Measurements from ENCODE around the gene PHF12.

PHF12 gene

GRCh38 chr17:28968231-28968913 is 17.1 kb upstream of the PHF12 start:
- TF ChIP-seq ZNF274 (IDR thresholded peaks at IDR 0.05; ENCODE audit: low read depth, low read length): no peak
- no peak overlapping the region for H3K4me3 ChIP-seq (ENCODE audit: low read length)

GRCh38 chr17:28967221-28968135 is 16.2 kb upstream of the PHF12 start:
- no peak overlapping the region for H3K4me3 ChIP-seq (ENCODE audit: low read length)
- no peak for TF ChIP-seq ZNF274 (IDR thresholded peaks at IDR 0.05; ENCODE audit: low read depth, low read length)

DNA sequence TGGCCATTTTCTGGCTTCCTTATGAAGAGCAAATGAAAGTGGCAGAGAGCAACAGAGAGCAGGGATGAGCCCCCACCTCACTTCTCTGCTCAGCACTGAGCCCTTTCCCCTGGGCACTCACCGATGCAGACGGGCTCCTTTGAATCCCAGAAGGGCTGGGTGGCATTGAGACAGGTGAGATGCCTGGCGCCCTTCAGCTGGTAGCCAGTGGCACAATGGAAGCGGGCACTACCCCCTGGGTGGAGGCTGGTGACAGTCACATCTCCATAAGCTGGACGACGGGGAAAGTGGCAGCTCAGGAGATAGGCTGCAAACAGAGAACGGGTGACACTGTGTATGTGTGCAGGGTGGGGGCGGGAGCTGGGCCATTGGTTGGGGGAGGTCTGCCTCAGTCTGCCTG is 12.5 kb upstream of the PHF12 start:
- H3K4me3 ChIP-seq (ENCODE audit: low read length): no peak overlapping the region
- no peak for TF ChIP-seq ZNF274 (IDR thresholded peaks at IDR 0.05; ENCODE audit: low read depth, low read length)

GRCh38 chr17:28963055-28963611 is 11.8 kb upstream of the PHF12 start:
- no peak overlapping the region for H3K4me3 ChIP-seq (ENCODE audit: low read length)
- TF ChIP-seq ZNF274 (IDR thresholded peaks at IDR 0.05; ENCODE audit: low read depth, low read length): no peak

GRCh38 chr17:28961391-28961790 is 10.1 kb upstream of the PHF12 start:
- TF ChIP-seq ZNF274 (IDR thresholded peaks at IDR 0.05; ENCODE audit: low read depth, low read length): no peak

GRCh38 chr17:28960256-28961061 is 9.1 kb upstream of the PHF12 start:
- TF ChIP-seq ZNF274 (IDR thresholded peaks at IDR 0.05; ENCODE audit: low read depth, low read length): no peak
- H3K4me3 ChIP-seq (ENCODE audit: low read length): no peak overlapping the region

More at GRCh38 chr17:28961391-28961790, 10.1 kb upstream of the PHF12 start:
- no peak overlapping the region for H3K4me3 ChIP-seq (ENCODE audit: low read length)

GRCh38 chr17:28959471-28959871 is 8.2 kb upstream of the PHF12 start:
- TF ChIP-seq ZNF274 (IDR thresholded peaks at IDR 0.05; ENCODE audit: low read depth, low read length): no peak
- H3K4me3 ChIP-seq (ENCODE audit: low read length): no peak overlapping the region

DNA sequence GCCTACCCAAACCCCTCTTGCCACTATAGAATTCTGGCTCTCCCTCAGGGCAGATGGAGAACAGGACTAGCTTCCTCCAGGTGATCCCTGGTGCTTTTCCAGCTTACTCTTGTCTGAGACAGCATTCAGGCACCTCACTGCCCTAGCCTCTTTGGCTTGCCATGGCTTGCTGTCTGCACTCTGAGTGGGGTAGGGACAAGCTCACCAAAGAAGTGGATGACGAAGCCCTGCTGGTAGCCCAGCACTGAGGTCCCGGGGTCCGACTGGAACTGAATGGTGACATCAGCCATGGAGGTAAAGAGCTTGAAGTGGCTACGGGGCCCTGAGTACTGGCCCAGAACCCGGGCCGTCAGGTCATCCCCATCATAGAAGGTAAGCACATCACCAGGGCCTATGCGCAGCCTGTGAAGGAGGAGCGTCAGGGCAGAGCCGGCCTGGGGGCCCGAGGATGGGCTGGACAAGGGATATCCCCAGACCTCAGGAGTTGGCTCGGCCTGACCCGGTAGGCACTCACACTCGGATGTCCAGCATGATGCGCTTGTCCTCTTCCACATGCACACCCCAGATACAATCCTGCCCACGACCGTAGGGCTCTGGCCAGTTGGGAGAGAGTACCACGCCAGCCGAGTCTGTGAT is 7.6 kb upstream of the PHF12 start:
- H3K4me3 ChIP-seq (ENCODE audit: low read length): no peak overlapping the region
- no peak for TF ChIP-seq ZNF274 (IDR thresholded peaks at IDR 0.05; ENCODE audit: low read depth, low read length)

GRCh38 chr17:28957992-28958355 is 6.7 kb upstream of the PHF12 start:
- TF ChIP-seq ZNF274 (IDR thresholded peaks at IDR 0.05; ENCODE audit: low read depth, low read length): no peak
- no peak overlapping the region for H3K4me3 ChIP-seq (ENCODE audit: low read length)

DNA sequence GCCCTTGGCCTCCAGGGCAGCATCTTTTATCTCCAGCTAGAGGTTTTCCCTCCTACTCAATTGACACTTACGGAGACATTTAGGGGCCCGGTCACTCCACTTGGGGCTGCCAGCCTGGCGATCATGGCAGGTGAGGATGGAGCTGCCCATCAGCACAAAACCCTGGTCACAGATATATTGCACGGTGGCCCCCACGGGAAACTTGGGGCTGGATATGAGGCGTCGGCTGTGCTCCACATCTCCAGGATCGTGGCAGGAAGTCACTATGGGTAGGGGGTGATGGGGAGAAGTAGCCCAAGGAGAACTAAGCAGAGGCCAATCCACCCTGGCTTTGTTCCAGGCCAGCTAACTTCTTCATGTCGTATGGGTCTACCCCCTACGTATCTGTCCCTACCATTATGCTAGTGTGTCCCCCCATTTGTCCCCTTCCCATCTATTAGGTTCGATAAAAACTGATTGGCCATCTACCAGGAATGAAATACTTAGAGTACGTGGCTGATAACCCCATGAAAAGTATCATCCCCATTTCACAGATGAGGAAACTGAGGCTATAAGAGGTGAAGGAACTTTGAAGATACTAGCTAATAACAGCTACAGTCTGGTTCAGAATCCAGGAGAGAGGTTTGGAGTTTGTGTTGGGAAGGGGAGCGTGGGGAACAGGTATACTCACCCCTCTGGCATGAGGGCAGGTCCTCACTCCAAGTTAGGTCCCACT is 6.1 kb upstream of the PHF12 start:
- no peak overlapping the region for H3K4me3 ChIP-seq (ENCODE audit: low read length)
- TF ChIP-seq ZNF274 (IDR thresholded peaks at IDR 0.05; ENCODE audit: low read depth, low read length): no peak

DNA sequence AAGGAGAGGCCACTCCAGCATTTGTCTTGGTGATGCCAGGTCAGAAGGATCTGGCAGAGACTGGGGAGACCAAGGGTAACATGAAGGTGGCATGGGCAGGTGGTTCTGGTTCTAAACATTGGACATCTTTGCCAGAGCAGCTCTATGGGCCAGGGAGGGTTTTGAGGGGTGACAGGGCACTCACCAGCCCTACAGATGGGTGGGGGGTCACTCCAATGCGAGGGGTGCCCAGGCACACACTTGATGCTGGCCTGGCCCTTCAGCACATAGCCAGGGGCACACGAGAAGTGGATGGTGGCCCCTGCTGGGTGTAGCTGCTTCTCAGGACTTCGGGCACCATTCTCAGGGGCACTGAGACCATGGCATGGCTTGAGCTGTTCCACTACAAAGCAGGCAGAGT is 5.5 kb upstream of the PHF12 start:
- no peak overlapping the region for H3K4me3 ChIP-seq (ENCODE audit: low read length)
- TF ChIP-seq ZNF274 (IDR thresholded peaks at IDR 0.05; ENCODE audit: low read depth, low read length): no peak

DNA sequence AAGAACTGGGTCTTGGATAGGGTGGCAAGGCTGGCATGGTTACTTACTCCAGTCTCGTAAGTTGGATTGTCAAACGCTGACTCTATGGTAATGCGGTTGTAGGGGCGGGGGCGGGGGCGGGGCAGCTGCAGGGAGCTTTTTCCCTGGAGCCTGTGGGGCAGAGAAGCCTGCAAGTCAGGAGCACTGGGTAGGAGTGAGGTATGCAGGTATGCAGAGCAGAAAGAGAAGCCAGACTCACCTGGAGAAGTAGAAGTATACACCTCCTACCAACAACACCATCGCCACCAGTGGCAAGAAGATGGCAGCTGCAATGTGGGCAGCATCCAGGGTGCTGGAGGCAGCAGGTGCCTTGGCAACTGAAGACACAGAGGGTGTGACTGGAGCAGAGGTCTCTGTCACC is 4.8 kb upstream of the PHF12 start:
- no peak overlapping the region for H3K4me3 ChIP-seq (ENCODE audit: low read length)
- no peak for TF ChIP-seq ZNF274 (IDR thresholded peaks at IDR 0.05; ENCODE audit: low read depth, low read length)

DNA sequence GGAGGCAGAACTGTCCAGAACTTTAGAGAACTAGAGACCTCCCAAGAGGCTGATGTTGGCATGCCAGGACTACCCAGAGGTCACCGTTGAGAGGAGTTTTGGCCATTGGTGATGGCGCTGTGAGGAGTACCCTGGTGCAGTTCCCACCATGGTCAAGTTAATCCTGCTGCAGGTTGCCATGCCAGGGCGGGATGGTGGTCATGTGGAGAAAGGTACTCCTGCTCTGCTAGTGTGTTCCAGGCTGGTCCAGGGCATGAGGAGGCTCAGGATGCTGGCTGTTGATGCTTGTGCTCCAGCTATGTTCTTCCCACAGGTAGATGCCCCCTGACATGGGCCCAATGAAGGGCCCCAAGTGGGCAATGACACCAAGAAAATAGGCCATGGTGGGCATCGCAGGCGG is 4.1 kb upstream of the PHF12 start:
- TF ChIP-seq ZNF274 (IDR thresholded peaks at IDR 0.05; ENCODE audit: low read depth, low read length): no peak
- no peak overlapping the region for H3K4me3 ChIP-seq (ENCODE audit: low read length)

Data from GM08714 (cell line).